ENCODE results near the gene NDUFA12.
A peak's percentile ranks its signal among the peaks of the same experiment; 100 is the strongest.
"Not testable (repeated sequence)": the region's sequence is repeated elsewhere in the genome, so short reads cannot be mapped to it uniquely, and the experiment has no call there.

The NDUFA12 gene

DNA sequence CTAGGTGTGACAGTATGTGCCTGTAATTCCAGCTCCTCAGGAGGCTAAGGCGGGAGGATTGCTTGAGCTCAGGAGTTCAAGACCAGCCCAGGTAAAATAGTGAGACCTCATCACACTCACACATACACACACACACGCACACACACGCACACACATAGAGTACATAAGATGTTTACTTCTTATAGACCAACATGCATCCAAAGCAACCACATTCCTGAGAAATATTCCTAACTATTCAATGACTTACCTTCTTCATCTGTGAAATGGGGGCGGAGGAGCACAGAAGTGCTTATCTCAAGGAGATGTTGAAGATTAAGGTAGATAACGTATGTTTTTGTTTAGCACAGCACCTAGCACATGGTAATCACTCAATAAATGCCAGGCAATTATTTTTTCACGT, 6.4 kb downstream of the NDUFA12 start:
- TF ChIP-seq, protein P1, sequence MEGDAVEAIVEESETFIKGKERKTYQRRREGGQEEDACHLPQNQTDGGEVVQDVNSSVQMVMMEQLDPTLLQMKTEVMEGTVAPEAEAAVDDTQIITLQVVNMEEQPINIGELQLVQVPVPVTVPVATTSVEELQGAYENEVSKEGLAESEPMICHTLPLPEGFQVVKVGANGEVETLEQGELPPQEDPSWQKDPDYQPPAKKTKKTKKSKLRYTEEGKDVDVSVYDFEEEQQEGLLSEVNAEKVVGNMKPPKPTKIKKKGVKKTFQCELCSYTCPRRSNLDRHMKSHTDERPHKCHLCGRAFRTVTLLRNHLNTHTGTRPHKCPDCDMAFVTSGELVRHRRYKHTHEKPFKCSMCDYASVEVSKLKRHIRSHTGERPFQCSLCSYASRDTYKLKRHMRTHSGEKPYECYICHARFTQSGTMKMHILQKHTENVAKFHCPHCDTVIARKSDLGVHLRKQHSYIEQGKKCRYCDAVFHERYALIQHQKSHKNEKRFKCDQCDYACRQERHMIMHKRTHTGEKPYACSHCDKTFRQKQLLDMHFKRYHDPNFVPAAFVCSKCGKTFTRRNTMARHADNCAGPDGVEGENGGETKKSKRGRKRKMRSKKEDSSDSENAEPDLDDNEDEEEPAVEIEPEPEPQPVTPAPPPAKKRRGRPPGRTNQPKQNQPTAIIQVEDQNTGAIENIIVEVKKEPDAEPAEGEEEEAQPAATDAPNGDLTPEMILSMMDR (IDR thresholded peaks at IDR 0.05; ENCODE audit: low read depth, low read length) = no peak
- DNase-seq (ENCODE audit: extremely low read depth, low read depth) = no peak

DNA sequence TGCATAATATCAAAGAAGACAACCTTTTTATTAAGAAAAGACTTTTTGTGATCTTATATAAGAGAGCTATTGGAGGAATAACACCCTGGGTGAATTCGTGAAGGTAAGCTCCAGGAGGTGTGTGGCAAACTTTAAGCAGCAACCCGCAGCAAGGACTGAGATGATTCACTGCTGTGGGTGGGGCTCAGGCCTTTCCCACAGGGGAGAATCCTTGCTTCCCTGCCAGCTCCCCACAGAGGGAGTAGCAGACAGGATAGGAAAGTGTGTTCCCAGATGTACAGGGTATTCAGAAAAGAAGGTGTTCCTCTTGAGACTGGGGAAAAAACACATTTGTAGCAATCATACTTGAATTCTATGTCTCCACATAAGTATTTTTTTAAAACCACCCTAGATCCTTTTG, 9.2 kb downstream of the NDUFA12 start:
- TF ChIP-seq, protein P1 (IDR thresholded peaks at IDR 0.05; ENCODE audit: low read depth, low read length) = no peak
- DNase-seq (ENCODE audit: extremely low read depth, low read depth) = peak; percentile 12

DNA sequence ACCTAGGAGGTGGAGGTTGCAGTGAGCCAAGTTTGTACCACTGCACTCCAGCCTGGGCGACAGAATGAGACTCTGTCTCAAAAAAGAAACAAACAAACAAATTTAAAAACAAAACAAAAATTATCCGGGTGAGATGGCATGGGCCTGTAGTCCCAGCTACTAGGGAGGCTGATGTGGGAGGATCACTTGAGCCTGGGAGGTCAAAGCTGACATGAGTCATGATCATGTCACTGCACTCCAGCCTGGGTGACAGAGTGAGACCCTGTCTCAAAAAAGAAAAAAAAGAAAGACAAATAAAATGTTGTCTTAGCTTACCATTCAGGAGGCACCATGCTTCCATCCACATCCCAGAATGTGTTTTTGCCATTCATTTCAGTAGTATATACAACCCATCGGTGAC, 9.6 kb downstream of the NDUFA12 start:
- DNase-seq (ENCODE audit: extremely low read depth, low read depth) = not testable (repeated sequence)

DNA sequence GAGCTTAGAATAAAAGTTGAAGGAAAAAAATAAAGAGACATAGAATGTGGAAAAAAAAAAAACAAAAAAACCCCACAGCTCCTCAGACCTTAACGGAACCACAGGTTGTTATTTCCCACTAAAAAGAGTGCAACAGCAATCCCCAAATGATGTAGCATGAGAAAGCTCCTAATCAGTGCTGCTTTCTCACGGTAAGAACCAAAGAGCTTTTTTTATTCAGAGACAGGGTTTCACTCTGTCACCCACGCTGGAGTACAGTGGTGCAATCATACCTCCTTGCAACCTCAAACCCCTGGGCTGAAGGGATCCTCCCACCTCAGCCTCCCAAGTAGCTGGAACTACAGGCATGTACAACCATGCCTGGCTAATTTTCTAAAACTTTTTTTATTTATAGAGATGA, 13.3 kb downstream of the NDUFA12 start:
- TF ChIP-seq, protein P1 (IDR thresholded peaks at IDR 0.05; ENCODE audit: low read depth, low read length) = no peak
- DNase-seq (ENCODE audit: extremely low read depth, low read depth) = no peak

DNA sequence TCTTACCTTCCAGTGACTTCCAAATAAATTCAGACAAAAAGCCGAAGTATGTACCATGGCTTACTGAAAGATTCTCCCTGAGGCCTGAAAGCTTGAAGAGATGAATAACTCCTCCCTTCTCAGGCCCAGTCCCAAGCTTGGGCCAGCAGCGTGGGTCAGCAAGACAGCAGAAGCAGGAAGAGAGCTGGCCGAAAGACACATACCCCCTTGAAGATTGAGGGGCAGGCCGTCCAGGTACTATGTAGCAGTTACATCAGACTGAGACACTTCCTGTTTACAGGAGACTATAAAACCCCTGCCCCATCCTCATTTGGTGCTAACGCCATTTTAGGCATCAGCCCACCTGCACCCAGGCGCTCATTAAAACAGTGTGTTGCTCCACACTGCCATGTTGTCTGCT, 15.0 kb downstream of the NDUFA12 start:
- TF ChIP-seq, protein P1 (IDR thresholded peaks at IDR 0.05; ENCODE audit: low read depth, low read length) = no peak
- DNase-seq (ENCODE audit: extremely low read depth, low read depth) = no peak

DNA sequence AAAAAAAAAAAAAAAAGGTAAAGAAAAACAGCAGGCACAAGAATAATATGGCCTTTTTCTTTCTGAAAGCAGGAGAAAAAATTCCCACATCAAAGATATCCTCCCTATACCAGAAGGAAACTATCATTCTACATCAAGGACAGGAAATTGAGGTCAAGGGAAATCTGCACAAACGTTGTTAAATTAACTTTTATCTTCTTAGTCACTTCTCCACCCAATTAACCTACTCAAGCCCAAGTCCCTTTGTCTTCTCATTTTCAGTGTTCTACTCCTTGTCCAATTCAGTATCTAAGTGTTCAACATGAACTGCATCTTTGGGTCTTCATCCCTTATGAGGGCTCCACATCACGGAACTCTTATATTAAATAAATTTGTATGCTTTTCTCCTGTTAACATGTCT, 15.7 kb downstream of the NDUFA12 start:
- TF ChIP-seq, protein P1 (IDR thresholded peaks at IDR 0.05; ENCODE audit: low read depth, low read length) = no peak
- no peak for DNase-seq (ENCODE audit: extremely low read depth, low read depth)

DNA sequence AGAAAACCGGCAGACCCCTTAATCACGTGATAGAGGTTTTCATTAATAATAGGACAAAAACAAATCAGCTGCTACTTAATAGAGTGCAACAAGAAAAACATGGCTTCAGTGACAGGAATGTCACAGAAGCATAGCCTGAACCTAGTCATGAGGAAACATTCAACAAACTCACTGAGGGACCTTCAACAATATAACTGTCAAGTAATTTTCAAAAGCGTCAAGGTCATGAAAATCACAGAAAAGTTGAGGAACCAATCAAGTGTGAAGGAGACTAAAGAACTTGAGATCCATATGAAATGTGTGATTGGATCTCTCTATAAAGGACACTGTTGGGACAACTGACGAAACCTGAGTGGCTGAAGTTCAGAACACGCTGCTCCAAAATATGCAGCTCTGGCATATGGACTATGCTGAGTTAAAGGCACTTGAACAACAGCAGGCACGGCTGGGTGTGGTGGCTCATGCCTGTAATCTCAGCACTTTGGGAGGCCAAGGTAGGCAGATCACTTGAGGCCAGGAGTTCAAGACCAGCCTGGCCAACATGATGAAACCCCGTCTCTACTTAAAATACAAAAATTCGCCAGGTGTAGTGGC, 16.3 kb downstream of the NDUFA12 start:
- DNase-seq (ENCODE audit: extremely low read depth, low read depth) = no peak
- TF ChIP-seq, protein P1 (IDR thresholded peaks at IDR 0.05; ENCODE audit: low read depth, low read length) = no peak

DNA sequence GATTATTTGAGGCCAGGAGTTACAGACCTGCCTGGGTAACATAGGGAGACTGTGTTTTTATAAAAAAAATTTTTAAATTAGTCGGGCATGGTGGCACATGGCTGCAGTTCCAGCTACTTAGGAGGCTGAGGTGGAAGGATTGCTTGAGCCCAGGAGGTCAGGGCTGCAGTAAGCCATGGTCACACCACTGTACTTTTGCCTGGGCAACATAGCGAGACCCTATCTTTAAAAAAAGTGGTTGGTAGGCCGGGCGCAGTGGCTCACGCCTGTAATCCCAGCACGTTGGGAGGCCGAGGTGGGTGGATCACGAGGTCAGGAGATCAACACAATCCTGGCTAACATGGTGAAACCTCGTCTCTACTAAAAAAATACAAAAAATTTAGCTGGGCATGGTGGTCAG, 18.4 kb downstream of the NDUFA12 start:
- not testable (repeated sequence) for DNase-seq (ENCODE audit: extremely low read depth, low read depth)

Data from AG09319 (cell line).